Midbrain (tissue), 1 donor: ENCODE measurements around the gene TRMT61A.

ENCODE experiments used
- DNase-seq: peaks from one replicate; lab custom pipeline; 2025; lab: John Stamatoyannopoulos, UW

Gene TRMT61A

GRCh38 chr14:103547455-103547940 is 18.5 kb downstream of the TRMT61A start:
- no peak for DNase-seq

DNA sequence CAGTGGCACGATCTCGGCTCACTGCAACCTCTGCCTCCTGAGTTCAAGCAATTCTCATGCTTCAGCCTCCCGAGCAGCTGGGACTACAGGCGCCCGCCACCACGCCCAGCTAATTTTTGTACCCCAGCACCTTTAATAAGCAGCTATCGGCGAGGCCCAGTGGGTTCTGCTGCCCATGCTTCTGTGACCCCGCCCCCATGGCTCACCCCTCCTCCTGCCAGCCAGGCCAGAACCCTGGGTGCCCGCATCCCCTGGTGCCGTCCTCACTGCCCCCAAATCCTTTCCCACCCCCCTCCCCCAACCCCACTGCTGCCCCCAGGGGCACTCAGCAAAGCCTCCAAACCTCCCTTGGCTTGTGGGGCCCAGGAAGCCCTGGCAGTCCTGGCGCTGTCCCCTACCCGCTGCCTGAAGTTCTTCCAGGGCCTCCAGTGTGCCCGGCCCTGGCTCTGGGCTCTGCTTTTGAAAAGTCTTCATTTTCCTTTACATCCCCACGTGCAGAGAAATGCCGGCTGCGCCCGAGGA is 19.0 kb downstream of the TRMT61A start:
- DNase-seq: no peak

DNA sequence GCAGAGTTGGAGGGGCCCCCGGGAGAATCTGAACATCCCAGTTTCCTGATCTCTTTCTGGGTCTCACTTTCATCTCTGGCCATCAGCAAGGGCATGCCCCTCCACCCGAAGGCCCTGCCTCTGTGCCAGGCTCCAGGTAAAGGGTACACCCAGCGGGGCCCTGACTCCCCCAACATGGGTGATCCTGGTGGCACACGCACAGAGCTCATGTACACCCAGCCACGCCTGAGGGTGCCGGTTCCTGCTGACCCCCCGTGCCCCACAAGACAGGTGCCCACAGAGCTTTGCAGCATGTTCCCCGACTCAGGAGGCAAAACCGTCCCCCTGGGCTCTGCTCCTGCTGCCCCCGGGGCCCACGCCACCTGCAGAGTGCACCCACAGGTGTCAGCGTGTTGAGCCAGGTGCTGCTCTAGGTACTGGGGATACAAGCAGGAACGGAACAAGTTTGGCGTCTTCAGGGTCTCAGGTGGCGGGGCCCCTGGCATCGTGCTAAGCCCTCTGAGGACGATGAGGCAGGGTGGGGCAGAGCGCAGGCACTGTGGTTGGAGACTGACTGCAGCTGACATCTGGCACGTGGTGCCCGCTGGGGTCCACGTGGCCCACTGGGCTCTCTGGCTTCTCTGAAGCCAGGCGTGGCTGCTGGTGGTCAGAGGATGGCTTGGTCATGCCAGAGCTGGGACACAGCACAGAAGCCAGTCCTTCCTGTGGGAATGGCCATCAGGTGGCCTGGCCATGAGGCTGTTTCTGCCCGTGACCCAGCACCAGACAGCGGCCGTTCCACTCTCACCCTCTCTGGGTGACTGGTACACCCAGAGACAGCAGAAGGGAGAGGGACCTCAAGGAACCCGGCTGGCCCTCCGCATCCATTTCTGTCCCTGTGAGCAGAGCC is 19.7 kb downstream of the TRMT61A start:
- peak; percentile 63 for DNase-seq

GRCh38 chr14:103549361-103550311 is 20.6 kb downstream of the TRMT61A start:
- peak; percentile 83 for DNase-seq

DNA sequence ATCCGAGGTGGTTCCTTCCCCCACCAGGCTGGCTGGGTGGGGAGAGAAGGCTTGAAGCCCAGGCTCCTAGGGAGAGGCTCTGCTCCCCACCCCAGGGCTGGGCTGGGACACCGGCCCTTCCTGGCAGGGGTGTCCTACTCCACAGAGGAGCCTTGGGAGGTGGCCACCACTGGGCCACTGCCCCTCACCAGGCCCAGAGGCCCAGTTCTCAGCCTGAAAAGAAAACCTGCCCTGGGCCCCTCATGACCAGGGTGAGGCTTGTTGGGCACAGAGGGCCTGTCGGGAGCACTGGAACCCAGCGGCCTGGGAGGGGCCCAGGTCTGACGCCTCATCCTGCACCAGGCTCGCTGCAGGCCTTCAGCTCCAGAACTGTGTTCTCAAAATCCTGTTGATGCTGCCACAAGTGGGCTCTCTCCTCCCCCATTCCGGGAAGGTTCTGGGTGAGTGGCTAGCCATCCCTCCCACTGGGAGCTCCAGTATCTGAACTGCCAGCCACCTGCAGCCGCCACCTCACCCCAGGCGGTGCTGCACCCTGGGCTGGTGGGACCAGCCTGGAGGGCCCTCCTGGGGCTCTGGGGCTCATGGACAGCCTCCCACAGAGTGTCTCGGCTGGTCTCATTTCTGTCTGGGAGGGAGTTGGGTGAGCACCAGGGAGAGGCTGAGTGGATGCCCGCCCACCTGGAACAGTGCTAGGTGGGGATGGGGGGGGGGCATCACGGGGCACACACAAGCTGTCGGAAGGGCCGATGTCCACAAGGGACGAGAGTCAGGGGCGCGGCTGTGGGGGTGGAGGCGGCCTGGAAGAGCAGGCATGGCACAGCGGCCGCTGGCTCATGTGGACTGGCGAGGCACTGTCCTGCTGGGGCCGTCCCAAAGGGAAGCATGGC is 21.7 kb downstream of the TRMT61A start:
- no peak for DNase-seq

- DNase-seq: peak; percentile 25
Measured at GRCh38 chr14:103551338-103551762, 22.4 kb downstream of the TRMT61A start.

GRCh38 chr14:103552011-103552845 is 23.2 kb downstream of the TRMT61A start:
- DNase-seq: no peak

DNA sequence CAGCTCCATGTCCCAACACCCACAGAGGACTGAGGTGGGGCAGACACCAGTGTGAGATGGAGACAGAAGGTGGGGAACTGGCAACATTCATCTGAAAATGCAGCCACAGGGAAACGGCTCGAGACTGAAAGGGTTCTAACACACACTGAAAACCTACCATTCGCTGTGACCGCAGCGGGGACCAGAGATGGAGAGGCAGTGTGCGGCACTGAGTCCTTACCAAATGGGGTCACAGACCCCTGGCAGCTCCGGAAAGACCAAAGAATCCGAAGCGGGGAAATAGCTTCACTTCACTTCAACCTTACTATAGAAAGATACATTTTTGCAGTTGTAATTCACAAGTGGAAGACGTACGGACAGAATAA is 23.8 kb downstream of the TRMT61A start:
- DNase-seq: no peak

- no peak for DNase-seq
Measured at GRCh38 chr14:103555559-103556337, 26.8 kb downstream of the TRMT61A start.

GRCh38 chr14:103556946-103557758 is 28.2 kb downstream of the TRMT61A start:
- no peak for DNase-seq

GRCh38 chr14:103558071-103558882 is 29.3 kb downstream of the TRMT61A start:
- no peak for DNase-seq

GRCh38 chr14:103559766-103560165 is 30.8 kb downstream of the TRMT61A start:
- no peak for DNase-seq

DNA sequence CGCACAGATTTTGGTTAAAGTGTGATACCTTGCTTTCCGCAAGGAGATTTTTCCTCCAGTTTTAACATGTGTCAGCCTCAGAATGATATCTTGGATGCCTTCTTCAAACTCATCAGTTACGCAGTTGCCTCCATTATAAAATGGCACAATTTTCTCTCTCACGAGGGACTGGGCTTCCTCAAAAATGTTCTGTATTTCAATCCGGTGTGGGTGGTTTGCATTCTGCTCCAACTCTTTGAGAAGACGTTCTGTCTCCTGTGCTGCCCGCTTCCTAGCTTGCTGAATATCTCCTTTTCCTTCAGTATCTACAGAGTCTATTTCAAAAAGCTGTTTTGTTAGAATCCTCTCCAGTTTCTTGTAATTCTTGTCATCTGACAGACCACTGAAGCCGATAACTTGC is 31.7 kb downstream of the TRMT61A start:
- DNase-seq: no peak

- DNase-seq: no peak
Measured at GRCh38 chr14:103561381-103562178, 32.6 kb downstream of the TRMT61A start.

GRCh38 chr14:103562179-103562428 is 33.1 kb downstream of the TRMT61A start:
- DNase-seq: no peak

DNA sequence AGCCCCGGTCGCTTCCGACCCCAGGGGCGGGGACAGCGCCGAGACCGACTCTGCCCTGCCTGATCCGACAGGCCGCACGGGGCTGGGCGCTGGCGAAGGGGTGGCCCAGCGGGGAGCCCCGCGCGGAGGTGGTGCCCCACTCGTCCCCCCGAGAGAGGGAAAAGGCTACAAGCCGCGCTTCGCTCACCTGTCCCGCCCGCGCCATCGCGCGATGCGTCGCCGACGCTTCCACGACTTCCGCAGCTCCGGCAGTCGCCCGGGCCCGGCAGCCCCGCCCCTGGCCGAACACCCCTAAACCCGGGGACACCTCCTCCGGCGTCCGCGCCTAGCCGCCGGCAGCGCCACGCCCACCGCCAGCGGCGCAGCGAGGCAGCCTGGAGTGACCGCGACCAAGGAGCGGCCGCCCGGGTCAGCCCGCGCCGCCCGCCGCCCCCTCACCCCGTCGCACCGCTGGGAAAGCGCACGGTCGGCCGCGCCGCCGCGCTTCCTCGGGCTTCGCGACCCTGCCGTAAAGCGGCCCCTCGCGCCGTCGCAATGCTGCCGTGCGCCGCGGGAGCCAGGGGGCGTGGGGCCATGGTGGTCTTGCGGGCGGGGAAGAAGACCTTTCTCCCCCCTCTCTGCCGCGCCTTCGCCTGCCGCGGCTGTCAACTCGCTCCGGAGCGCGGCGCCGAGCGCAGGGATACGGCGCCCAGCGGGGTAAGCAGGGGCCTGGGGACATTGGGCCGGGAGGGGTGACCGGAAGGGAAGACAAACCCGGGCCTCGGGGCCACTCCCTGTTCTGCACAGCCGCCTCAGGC is 33.6 kb downstream of the TRMT61A start, which contains the start of the genes BAG5 and COA8:
BAG5 (minus strand) TSS at position 229 of the 797 bp plus-strand sequence. CDS start 1,493 bp downstream, outside the sequence.
COA8 (plus strand) TSS at position 532 of the 797 bp plus-strand sequence; CDS start at position 574, 42 bp downstream.
- peak; percentile 86 for DNase-seq
